ENCODE data around the gene SDHC. TPM values are rescaled to one million over a fixed set of nuclear protein-coding genes. Genes with fewer than 3 reads are reported as not detected.

Gene SDHC
- total RNA-seq, 2 experiments from 2014 or later: 41.5 to 41.9 TPM

Other genes with a start within 250 kb of the SDHC start
- 10 to 100 TPM; 59.7 to 63.6 TPM for gene ARHGAP30, start 244.5 kb upstream of the SDHC start, total RNA-seq
- not detected for gene NECTIN4, start 224.8 kb upstream of the SDHC start, total RNA-seq
- not detected for gene KLHDC9, start 216.0 kb upstream of the SDHC start, total RNA-seq
- gene PFDN2, start 196.3 kb upstream of the SDHC start, total RNA-seq: 10 to 100 TPM; 64.7 to 75.5 TPM
- gene NIT1, start 196.3 kb upstream of the SDHC start, total RNA-seq: 10 to 100 TPM; 11.5 to 12.8 TPM
- 10 to 100 TPM; 32.4 to 34.6 TPM for gene DEDD, start 181.7 kb upstream of the SDHC start, total RNA-seq
- gene UFC1, start 160.4 kb upstream of the SDHC start, total RNA-seq: 10 to 100 TPM; 94.7 to 96.6 TPM
- gene USP21, start 154.9 kb upstream of the SDHC start, total RNA-seq: 10 to 100 TPM; 34.8 to 38.1 TPM
- gene PPOX, start 148.0 kb upstream of the SDHC start, total RNA-seq: 10 to 100 TPM; 18.5 to 19.8 TPM
- gene B4GALT3, start 136.9 kb upstream of the SDHC start, total RNA-seq: 10 to 100 TPM; 33.8 to 36.4 TPM
- under 1 TPM; 0.22 to 0.56 TPM for gene ADAMTS4, start 115.3 kb upstream of the SDHC start, total RNA-seq
- gene NDUFS2, start 112.0 kb upstream of the SDHC start, total RNA-seq: 10 to 100 TPM; 53.0 to 63.4 TPM
- gene FCER1G, start 99.1 kb upstream of the SDHC start, total RNA-seq: 1 to 10 TPM in 1 of 2 experiments, under 1 TPM in 1; 0.67 to 1.4 TPM
- gene APOA2, start 90.8 kb upstream of the SDHC start, total RNA-seq: not detected
- 1 to 10 TPM; 4.7 to 4.9 TPM for gene TOMM40L, start 88.3 kb upstream of the SDHC start, total RNA-seq
- not detected for gene NR1I3, start 76.2 kb upstream of the SDHC start, total RNA-seq
- gene PCP4L1, start 55.6 kb upstream of the SDHC start, total RNA-seq: not detected
- 1 to 10 TPM; 2.1 to 2.6 TPM for gene MPZ, start 4.4 kb upstream of the SDHC start, total RNA-seq
- gene CFAP126, start 53.5 kb downstream of the SDHC start, total RNA-seq: not detected
- gene FCGR2A, start 191.1 kb downstream of the SDHC start, total RNA-seq: under 1 TPM; 0.31 to 0.46 TPM
- gene HSPA6, start 210.2 kb downstream of the SDHC start, total RNA-seq: under 1 TPM; 0.17 to 0.30 TPM
- under 1 TPM; 0.98 to 1.00 TPM for gene FCGR3A, start 235.4 kb downstream of the SDHC start, total RNA-seq

All from CD8-positive, alpha-beta T cell (primary cell).